Esophagus muscularis mucosa (tissue), 3 donors: ENCODE results near the gene PDLIM5.

ENCODE experiments used
- POLR2A ChIP-seq: fragments of 450-650 bp; IDR thresholded peaks from one replicate; pipeline ENCODE4 v1.6.1; 2017; ENCODE audit warnings: antibody characterized with exemption, moderate library complexity, mild to moderate bottlenecking, low read depth
- POLR2AphosphoS5 ChIP-seq, 2 donors: sonication (generic); formaldehyde crosslinking; IDR thresholded peaks; one replicate each; pipeline ENCODE4 v1.6.1; 2017; ENCODE audit warnings: antibody characterized with exemption in 2 of 2
- TF ChIP-seq, protein P1 (sequence below), 3 experiments: fragments of 200-600 bp in 2 of 3; fragments of 450-650 bp in 1 of 3; sonication (generic) in 2 of 3; IDR thresholded peaks; one replicate each; pipeline ENCODE4 v1.5.1; 2017 to 2019; ENCODE audit warnings: antibody characterized with exemption in 3 of 3, mild to moderate bottlenecking in 2 of 3, moderate library complexity in 1 of 3

- TF ChIP-seq, protein P1, sequence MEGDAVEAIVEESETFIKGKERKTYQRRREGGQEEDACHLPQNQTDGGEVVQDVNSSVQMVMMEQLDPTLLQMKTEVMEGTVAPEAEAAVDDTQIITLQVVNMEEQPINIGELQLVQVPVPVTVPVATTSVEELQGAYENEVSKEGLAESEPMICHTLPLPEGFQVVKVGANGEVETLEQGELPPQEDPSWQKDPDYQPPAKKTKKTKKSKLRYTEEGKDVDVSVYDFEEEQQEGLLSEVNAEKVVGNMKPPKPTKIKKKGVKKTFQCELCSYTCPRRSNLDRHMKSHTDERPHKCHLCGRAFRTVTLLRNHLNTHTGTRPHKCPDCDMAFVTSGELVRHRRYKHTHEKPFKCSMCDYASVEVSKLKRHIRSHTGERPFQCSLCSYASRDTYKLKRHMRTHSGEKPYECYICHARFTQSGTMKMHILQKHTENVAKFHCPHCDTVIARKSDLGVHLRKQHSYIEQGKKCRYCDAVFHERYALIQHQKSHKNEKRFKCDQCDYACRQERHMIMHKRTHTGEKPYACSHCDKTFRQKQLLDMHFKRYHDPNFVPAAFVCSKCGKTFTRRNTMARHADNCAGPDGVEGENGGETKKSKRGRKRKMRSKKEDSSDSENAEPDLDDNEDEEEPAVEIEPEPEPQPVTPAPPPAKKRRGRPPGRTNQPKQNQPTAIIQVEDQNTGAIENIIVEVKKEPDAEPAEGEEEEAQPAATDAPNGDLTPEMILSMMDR (IDR thresholded peaks at IDR 0.05) = no peak
- TF ChIP-seq POLR2A (no peak), POLR2AphosphoS5 (IDR thresholded peaks at IDR 0.05) (no peak)
Measured at GRCh38 chr4:94665500-94666404, 214.0 kb downstream of the PDLIM5 start.
